Neutrophil (primary cell): Measurements from ENCODE around the gene TMEM132D.

Experiments
- H3K27ac ChIP-seq: fragments of 200-600 bp; sonication (generic); 2 replicates; pipeline ENCODE4 v1.5.1; 2016; ENCODE audit warnings: mild to moderate bottlenecking, moderate library complexity
- H3K27me3 ChIP-seq: fragments of 200-600 bp; sonication (generic); 2 replicates; pipeline ENCODE4 v1.6.0; 2016; ENCODE audit warnings: mild to moderate bottlenecking
- H3K36me3 ChIP-seq: fragments of 200-600 bp; sonication (generic); 2 replicates; pipeline ENCODE4 v1.5.1; 2017
- H3K4me1 ChIP-seq, 2 experiments: fragments of 200-600 bp in 1 of 2; sonication (generic) in 1 of 2; 1 replicate in 1 of 2; 2 replicates in 1 of 2; pipeline versions ENCODE4 v1.5.1 to v1.6.1; 2013 to 2016; ENCODE audit warnings: low read depth in 1 of 2, low read length in 1 of 2, mild to moderate bottlenecking in 1 of 2, moderate library complexity in 1 of 2; ENCODE audit not compliant: control insufficient read depth in 1 of 2, insufficient read depth in 1 of 2
- H3K4me3 ChIP-seq, 2 experiments: fragments of 200-600 bp in 1 of 2; sonication (generic) in 1 of 2; 1 replicate in 1 of 2; 2 replicates in 1 of 2; pipeline ENCODE4 v1.5.1; 2013 to 2016; ENCODE audit warnings: low read depth in 1 of 2, low read length in 1 of 2, mild to moderate bottlenecking in 1 of 2, moderate library complexity in 1 of 2
- H3K9me3 ChIP-seq: fragments of 200-600 bp; sonication (generic); 2 replicates; pipeline ENCODE4 v1.5.1; 2016
- CTCF ChIP-seq: fragments of 200-600 bp; sonication (generic); IDR thresholded peaks from 2 replicates; pipeline ENCODE4 v1.5.1; 2016; ENCODE audit warnings: antibody characterized with exemption

The TMEM132D gene

GRCh38 chr12:129211862-129212630, 691.8 kb downstream of the TMEM132D start:
- Histone ChIP-seq H3K27me3 (no peaks in the 10 kb centered on the region), H3K9me3 (no peaks in the 10 kb centered on the region), H3K36me3 (no peaks in the 10 kb centered on the region), H3K27ac (no peak overlapping the region), H3K4me1 (no peaks in the 10 kb centered on the region), H3K4me3 (no peak overlapping the region)
- TF ChIP-seq CTCF, result no peak

GRCh38 chr12:129208566-129208965, 695.3 kb downstream of the TMEM132D start:
- TF ChIP-seq CTCF, result no peak
- Histone ChIP-seq H3K27me3 (no peaks in the 10 kb centered on the region), H3K27ac (no peak overlapping the region), H3K9me3 (no peaks in the 10 kb centered on the region), H3K4me1 (no peaks in the 10 kb centered on the region), H3K4me3 (no peak overlapping the region), H3K36me3 (no peaks in the 10 kb centered on the region)

- H3K4me3 ChIP-seq, result no peak overlapping the region
- H3K4me1 ChIP-seq, result no peaks in the 10 kb centered on the region
- TF ChIP-seq CTCF, result no peak
- H3K9me3 ChIP-seq, result no peaks in the 10 kb centered on the region
- no peaks in the 10 kb centered on the region for H3K27me3 ChIP-seq
- no peak overlapping the region for H3K27ac ChIP-seq
- H3K36me3 ChIP-seq, result no peaks in the 10 kb centered on the region
Observed at GRCh38 chr12:129207084-129207483, 696.7 kb downstream of the TMEM132D start.

GRCh38 chr12:129203456-129203855, 700.4 kb downstream of the TMEM132D start:
- no peaks in the 10 kb centered on the region for H3K36me3 ChIP-seq
- no peaks in the 10 kb centered on the region for H3K9me3 ChIP-seq
- H3K27ac ChIP-seq, result no peak overlapping the region
- H3K27me3 ChIP-seq, result no peaks in the 10 kb centered on the region
- no peak for TF ChIP-seq CTCF
- no peaks in the 10 kb centered on the region for H3K4me1 ChIP-seq
- no peak overlapping the region for H3K4me3 ChIP-seq

- TF ChIP-seq CTCF, result no peak
- Histone ChIP-seq H3K4me1 (no peaks in the 10 kb centered on the region), H3K27ac (no peak overlapping the region), H3K9me3 (no peaks in the 10 kb centered on the region), H3K4me3 (no peak overlapping the region), H3K36me3 (no peaks in the 10 kb centered on the region), H3K27me3 (no peaks in the 10 kb centered on the region)
Observed at GRCh38 chr12:129202109-129202814, 701.6 kb downstream of the TMEM132D start.
